A549 treated with Mapracorat at 1 μM for 4 hours (cell line): ENCODE measurements around the gene EPM2AIP1. TPM values are rescaled to one million over a fixed set of nuclear protein-coding genes. Genes with fewer than 3 reads are reported as not detected.

Source experiments
- total RNA-seq: library from RNA; stranded (reverse); fragments of 200-300 nt; extraction: Qiagen RNA extraction; gene quantifications from 5 replicates; pipeline ENCODE4 v1.2.3, GENCODE V29; 2022

Gene EPM2AIP1
- total RNA-seq: 4.6 to 6.3 TPM (median 5.3 TPM) in 5 replicates

GRCh38 chr3:36992806-36993325, at the start of gene EPM2AIP1:
EPM2AIP1 (minus strand) TSS chr3:36993131; CDS start chr3:36993077, 54 bp downstream.

GRCh38 chr3:36993326-36994283, 674 bp upstream of the EPM2AIP1 start, which contains the start of gene MLH1:
MLH1 (plus strand) TSS chr3:36993518; CDS start chr3:36993548, 30 bp downstream.

GRCh38 chr3:36944641-36945270, 48.2 kb downstream of the EPM2AIP1 start, which contains the start of gene TRANK1:
TRANK1 (minus strand) TSS chr3:36945054; CDS start chr3:36944809, 245 bp downstream.

Other genes with a start within 250 kb of the EPM2AIP1 start
- gene DCLK3, start 228.6 kb downstream of the EPM2AIP1 start, total RNA-seq: not detected in 5 replicates
- gene TRANK1, start 48.1 kb downstream of the EPM2AIP1 start, total RNA-seq: 1.1 to 1.7 TPM (median 1.2 TPM) in 5 replicates
- 29.5 to 38.6 TPM (median 31.8 TPM) in 5 replicates for gene MLH1, start 387 bp upstream of the EPM2AIP1 start, total RNA-seq
- 53.7 to 63.5 TPM (median 57.3 TPM) in 5 replicates for gene LRRFIP2, start 181.5 kb upstream of the EPM2AIP1 start, total RNA-seq